Muscle layer of duodenum (tissue), 2 donors: Measurements from ENCODE around the gene PPFIA4.

ENCODE experiments used
- H3K27ac ChIP-seq: one replicate; pipeline ENCODE4 v1.7.0; 2013; ENCODE audit warnings: mild to moderate bottlenecking, low read length
- H3K27me3 ChIP-seq: one replicate; pipeline ENCODE4 v1.7.0; 2013; ENCODE audit warnings: low read depth, mild to moderate bottlenecking, control low read depth, low read length
- H3K36me3 ChIP-seq, 2 donors: one replicate each; pipeline ENCODE4 v1.7.0; 2013; ENCODE audit warnings: low read length in 2 of 2, control low read depth in 1 of 2, mild to moderate bottlenecking in 1 of 2; ENCODE audit not compliant: insufficient read depth in 2 of 2, control insufficient read depth in 1 of 2
- H3K4me1 ChIP-seq, 2 donors: one replicate each; pipeline ENCODE4 v1.7.0; 2013; ENCODE audit warnings: low read length in 2 of 2, mild to moderate bottlenecking in 2 of 2, control low read depth in 1 of 2, moderate library complexity in 1 of 2; ENCODE audit not compliant: insufficient read depth in 2 of 2, control insufficient read depth in 1 of 2
- H3K4me3 ChIP-seq, 2 donors: one replicate each; pipeline ENCODE4 v1.7.0; 2013; ENCODE audit warnings: low read length in 2 of 2, low read depth in 1 of 2, mild to moderate bottlenecking in 1 of 2
- H3K9me3 ChIP-seq, 2 donors: one replicate each; pipeline ENCODE4 v1.7.0; 2013; ENCODE audit warnings: low read length in 2 of 2, control low read depth in 1 of 2, mild to moderate bottlenecking in 1 of 2; ENCODE audit not compliant: control insufficient read depth in 1 of 2
- donor health status: healthy.

The PPFIA4 gene

DNA sequence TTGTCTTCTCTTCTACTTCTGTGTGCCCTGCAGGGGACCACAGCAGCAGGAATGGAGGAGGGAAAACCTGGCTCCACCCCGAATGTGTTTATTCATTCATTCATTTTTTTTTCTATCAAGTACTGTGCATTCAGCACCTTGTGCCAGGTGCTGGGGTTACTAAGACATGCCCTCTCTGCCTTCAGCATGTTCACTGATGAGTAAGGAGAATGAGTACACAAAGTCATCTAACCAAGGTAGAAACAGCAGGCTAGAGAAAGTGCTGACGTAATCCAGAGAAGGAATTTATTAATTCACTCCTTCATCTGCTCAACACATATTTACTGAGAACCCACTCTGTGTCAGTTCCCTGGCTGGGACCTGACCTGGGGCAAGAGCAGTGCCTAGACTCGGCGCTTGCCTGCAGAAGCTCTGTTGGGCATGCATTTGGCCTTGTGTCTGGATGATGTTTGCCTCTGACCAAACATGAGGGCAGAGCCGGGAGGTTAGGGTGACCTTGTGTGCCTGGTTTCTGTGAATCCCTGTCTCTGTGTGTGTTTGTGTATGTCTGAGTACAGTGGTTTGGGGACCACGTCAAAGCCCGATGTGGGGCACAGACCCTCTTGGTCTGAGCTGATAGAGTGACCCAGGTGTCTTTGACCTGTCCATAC, 62.8 kb downstream of the PPFIA4 start:
- Histone ChIP-seq H3K27ac (no peak overlapping the region), H3K36me3 (no peaks in the 10 kb centered on the region), H3K4me3 (no peak overlapping the region), H3K4me1 (no peaks in the 10 kb centered on the region), H3K27me3 (no peaks in the 10 kb centered on the region), H3K9me3 (no peaks in the 10 kb centered on the region)

DNA sequence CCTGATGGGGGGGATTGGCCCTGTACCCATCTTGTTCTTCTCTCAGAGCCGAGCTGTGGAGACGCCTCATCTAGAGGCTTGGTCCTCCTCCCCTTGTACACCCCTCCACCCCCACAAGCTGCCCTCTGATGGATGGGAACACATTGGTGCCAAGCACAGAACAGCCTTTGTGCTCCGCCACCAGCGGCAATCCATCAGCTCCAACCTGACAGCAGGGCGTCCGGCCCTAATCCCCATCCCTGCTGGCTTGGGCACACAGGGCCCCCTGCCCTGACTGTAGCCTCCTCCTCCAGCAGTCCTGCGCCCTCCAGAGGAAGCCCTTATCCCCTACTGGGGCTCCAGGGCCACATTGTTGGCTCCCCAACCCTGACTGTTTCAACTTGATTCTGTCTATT, 63.4 kb downstream of the PPFIA4 start:
- H3K4me1 ChIP-seq: no peaks in the 10 kb centered on the region
- H3K36me3 ChIP-seq: no peaks in the 10 kb centered on the region
- no peaks in the 10 kb centered on the region for H3K27me3 ChIP-seq
- H3K27ac ChIP-seq: no peak overlapping the region
- peaks cover under 1 to 2% of the 10 kb centered on the region in 2 donors for H3K9me3 ChIP-seq
- H3K4me3 ChIP-seq: no peak overlapping the region

- Histone ChIP-seq H3K36me3 (no peaks in the 10 kb centered on the region), H3K4me1 (no peaks in the 10 kb centered on the region), H3K9me3 (peaks cover 7 to 11% of the 10 kb centered on the region in 2 donors), H3K4me3 (no peak overlapping the region), H3K27ac (no peak overlapping the region), H3K27me3 (no peaks in the 10 kb centered on the region)
Measured at GRCh38 chr1:203090421-203091198, 64.3 kb downstream of the PPFIA4 start.

- Histone ChIP-seq H3K36me3 (no peaks in the 10 kb centered on the region), H3K4me3 (no peak overlapping the region), H3K9me3 (peaks cover 7 to 11% of the 10 kb centered on the region in 2 donors), H3K4me1 (no peaks in the 10 kb centered on the region), H3K27me3 (no peaks in the 10 kb centered on the region), H3K27ac (no peak overlapping the region)
Measured at GRCh38 chr1:203091199-203091477, 64.8 kb downstream of the PPFIA4 start.

- no peaks in the 10 kb centered on the region for H3K4me1 ChIP-seq
- no peak overlapping the region for H3K4me3 ChIP-seq
- H3K27me3 ChIP-seq: no peaks in the 10 kb centered on the region
- peaks cover 7 to 13% of the 10 kb centered on the region in 2 donors for H3K9me3 ChIP-seq
- H3K27ac ChIP-seq: no peak overlapping the region
- H3K36me3 ChIP-seq: no peaks in the 10 kb centered on the region
Measured at GRCh38 chr1:203091761-203092330, 65.6 kb downstream of the PPFIA4 start.

- no peaks in the 10 kb centered on the region for H3K36me3 ChIP-seq
- H3K4me1 ChIP-seq: no peaks in the 10 kb centered on the region
- H3K9me3 ChIP-seq: peaks cover 7 to 15% of the 10 kb centered on the region in 2 donors
- H3K4me3 ChIP-seq: no peak overlapping the region
- H3K27ac ChIP-seq: no peak overlapping the region
- H3K27me3 ChIP-seq: no peaks in the 10 kb centered on the region
Measured at GRCh38 chr1:203093754-203094410, 67.6 kb downstream of the PPFIA4 start.

DNA sequence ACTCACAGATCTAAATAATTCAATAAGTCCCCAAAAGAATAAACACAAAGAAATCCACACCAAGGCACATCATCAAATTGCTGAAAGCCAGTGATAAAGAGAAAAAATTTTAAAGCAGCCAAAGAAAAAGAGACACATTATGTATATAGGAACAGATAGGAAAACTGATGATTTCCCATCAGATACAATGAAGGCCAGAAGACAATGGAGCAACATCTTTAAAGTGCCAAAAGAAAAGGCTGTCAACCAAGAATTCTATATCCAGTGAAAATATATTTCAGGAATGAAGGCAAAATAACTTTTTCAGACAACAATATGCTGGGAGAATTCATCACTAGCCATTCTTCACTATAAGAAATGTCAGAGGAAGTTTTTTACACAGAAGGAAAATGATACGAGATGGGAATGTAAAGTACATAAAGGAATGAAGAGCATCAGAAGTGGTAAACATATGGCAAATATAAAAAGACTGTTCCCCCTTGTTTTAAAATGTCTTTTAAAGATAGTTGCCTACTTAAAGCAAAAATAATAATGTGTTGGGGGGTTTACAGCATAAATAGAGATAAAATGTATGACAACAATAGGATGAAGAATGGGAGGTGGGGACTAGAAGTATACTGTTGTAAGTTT, 68.9 kb downstream of the PPFIA4 start:
- Histone ChIP-seq H3K27ac (no peak overlapping the region), H3K4me3 (no peak overlapping the region), H3K36me3 (no peaks in the 10 kb centered on the region), H3K4me1 (no peaks in the 10 kb centered on the region), H3K9me3 (peaks cover 7 to 15% of the 10 kb centered on the region in 2 donors), H3K27me3 (no peaks in the 10 kb centered on the region)

DNA sequence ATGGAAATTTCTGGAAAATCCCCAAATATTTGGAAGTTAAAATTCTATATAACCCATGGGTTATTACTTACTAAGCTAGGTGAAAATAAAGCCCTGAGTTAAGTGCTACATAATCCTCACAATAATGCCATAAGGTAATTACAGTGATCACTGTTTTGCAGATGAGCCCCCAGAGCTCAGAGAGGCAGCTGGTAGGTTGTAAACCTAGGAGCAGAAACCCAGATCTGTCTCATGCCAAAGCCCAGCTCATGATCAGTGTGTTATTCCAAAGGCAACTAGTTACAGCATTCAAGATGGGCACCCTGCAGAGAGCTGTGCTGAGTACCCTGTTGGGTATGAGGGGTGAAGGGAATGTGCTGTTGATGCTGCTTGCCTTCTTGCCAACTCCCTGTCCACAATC, 70.3 kb downstream of the PPFIA4 start:
- H3K27me3 ChIP-seq: no peaks in the 10 kb centered on the region
- H3K36me3 ChIP-seq: no peaks in the 10 kb centered on the region
- peaks cover 7 to 15% of the 10 kb centered on the region in 2 donors for H3K9me3 ChIP-seq
- no peak overlapping the region for H3K4me3 ChIP-seq
- no peak overlapping the region for H3K27ac ChIP-seq
- no peaks in the 10 kb centered on the region for H3K4me1 ChIP-seq

DNA sequence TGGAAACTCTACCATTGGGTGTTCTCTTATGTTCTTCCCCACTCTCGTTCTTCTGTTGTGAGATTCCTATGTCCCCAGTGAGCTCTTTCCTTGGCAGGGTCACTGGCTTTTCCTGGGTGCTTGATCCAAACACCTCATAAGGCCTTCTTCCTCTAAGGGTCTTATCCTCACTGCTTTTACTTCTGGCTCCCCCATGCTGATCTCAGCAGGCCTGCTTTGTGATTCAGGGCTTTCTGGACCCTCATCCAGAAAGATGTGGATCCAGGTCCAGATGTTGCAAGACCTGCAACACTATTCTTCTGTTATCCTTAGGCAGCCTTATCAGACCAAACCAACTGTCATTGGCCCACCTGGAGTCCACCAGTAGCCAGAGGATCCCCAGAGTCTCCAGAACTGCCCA, 70.7 kb downstream of the PPFIA4 start:
- Histone ChIP-seq H3K4me1 (no peaks in the 10 kb centered on the region), H3K27me3 (no peaks in the 10 kb centered on the region), H3K9me3 (peaks cover 7 to 15% of the 10 kb centered on the region in 2 donors), H3K4me3 (no peak overlapping the region), H3K36me3 (no peaks in the 10 kb centered on the region), H3K27ac (no peak overlapping the region)

DNA sequence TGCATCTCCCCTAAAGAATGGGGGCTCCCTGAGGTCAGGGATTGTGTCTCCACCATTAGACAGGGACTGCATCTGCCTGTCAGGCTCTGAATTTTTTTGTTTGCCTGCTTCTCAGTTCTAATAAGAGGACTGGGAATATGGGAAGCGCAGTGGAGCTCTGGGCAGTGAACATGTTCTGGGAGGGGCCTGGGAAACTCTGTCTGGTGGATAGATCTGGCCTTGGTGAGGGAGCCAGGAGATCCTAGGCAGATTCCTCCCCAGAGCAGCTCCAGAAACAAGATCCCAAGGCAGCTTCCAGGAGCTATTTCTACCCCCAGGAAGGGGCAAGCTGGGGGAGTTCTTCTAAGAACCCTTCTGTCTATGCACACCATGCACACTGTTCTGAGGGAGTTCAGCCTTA, 72.2 kb downstream of the PPFIA4 start:
- Histone ChIP-seq H3K36me3 (no peaks in the 10 kb centered on the region), H3K4me3 (no peak overlapping the region), H3K27ac (no peak overlapping the region), H3K9me3 (peaks cover 7 to 15% of the 10 kb centered on the region in 2 donors), H3K27me3 (no peaks in the 10 kb centered on the region), H3K4me1 (no peaks in the 10 kb centered on the region)

GRCh38 chr1:203098914-203099520, 72.7 kb downstream of the PPFIA4 start:
- H3K9me3 ChIP-seq: peaks cover 7 to 15% of the 10 kb centered on the region in 2 donors
- H3K27me3 ChIP-seq: no peaks in the 10 kb centered on the region
- no peak overlapping the region for H3K27ac ChIP-seq
- H3K4me3 ChIP-seq: no peak overlapping the region
- H3K4me1 ChIP-seq: no peaks in the 10 kb centered on the region
- no peaks in the 10 kb centered on the region for H3K36me3 ChIP-seq
